Epithelial cell of esophagus (primary cell): ENCODE data around the gene FCSK.
"Not testable (repeated sequence)": the region's sequence is repeated elsewhere in the genome, so short reads cannot be mapped to it uniquely, and the experiment has no call there.

Experiments used
- DNase-seq: peaks from one replicate; pipeline ENCODE4 v3.0.0; 2010; ENCODE audit warnings: low read depth
- H3K4me3 ChIP-seq: 2 replicates; pipeline ENCODE4 v1.5.1; 2011; ENCODE audit warnings: mild to moderate bottlenecking, low read length, control low read depth
- CTCF ChIP-seq: IDR thresholded peaks from 2 replicates; pipeline ENCODE4 v1.5.1; 2011; ENCODE audit warnings: low read depth, mild to moderate bottlenecking, low read length, control low read depth, inconsistent platforms; ENCODE audit not compliant: insufficient read depth; ENCODE audit errors: missing control alignments

FCSK gene

GRCh38 chr16:70523076-70523742 lies 68.8 kb downstream of the FCSK start, which contains the start of gene COG4:
Gene COG4, minus strand, starts transcription at chr16:70523554. Its CDS starts 11 bp downstream, at chr16:70523543.
- no peak for TF ChIP-seq CTCF
- peak; percentile 85 for DNase-seq
- H3K4me3 ChIP-seq = peak within 1 kb of the TSS; percentile 97

GRCh38 chr16:70523743-70524398 lies 69.5 kb downstream of the FCSK start, which contains the start of gene SF3B3:
Gene SF3B3, plus strand, starts transcription at chr16:70523816. Its CDS starts 2,841 bp downstream, at chr16:70526657.
- peak within 1 kb of the TSS; percentile 97 for H3K4me3 ChIP-seq
- TF ChIP-seq CTCF = no peak

GRCh38 chr16:70524399-70524825 lies 70.0 kb downstream of the FCSK start:
- not testable (repeated sequence) for DNase-seq
- H3K4me3 ChIP-seq = peak overlapping the region; percentile 97

More at GRCh38 chr16:70523743-70524398, 69.5 kb downstream of the FCSK start, which contains the start of gene SF3B3:
- DNase-seq = peak; percentile 36

DNA sequence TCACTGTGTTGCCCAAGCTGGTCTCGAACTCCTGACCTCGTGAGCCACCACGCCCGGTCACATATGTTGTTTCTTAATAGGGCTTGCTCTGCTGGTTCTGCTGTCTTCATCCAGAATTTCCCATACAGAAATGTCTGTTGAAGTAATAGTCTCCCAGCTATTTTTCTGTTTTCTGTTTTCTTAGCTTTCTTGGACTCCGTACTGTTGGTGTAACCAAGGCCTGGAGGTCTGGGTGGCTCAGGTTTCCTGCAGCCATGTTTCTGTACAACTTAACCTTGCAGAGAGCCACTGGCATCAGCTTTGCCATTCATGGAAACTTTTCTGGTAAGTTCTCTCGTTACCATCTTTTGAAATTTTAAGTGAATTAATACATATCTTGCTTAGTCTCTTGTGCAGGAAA lies 72.0 kb downstream of the FCSK start:
- TF ChIP-seq CTCF = no peak
- peak overlapping the region; percentile 10 for H3K4me3 ChIP-seq

DNA sequence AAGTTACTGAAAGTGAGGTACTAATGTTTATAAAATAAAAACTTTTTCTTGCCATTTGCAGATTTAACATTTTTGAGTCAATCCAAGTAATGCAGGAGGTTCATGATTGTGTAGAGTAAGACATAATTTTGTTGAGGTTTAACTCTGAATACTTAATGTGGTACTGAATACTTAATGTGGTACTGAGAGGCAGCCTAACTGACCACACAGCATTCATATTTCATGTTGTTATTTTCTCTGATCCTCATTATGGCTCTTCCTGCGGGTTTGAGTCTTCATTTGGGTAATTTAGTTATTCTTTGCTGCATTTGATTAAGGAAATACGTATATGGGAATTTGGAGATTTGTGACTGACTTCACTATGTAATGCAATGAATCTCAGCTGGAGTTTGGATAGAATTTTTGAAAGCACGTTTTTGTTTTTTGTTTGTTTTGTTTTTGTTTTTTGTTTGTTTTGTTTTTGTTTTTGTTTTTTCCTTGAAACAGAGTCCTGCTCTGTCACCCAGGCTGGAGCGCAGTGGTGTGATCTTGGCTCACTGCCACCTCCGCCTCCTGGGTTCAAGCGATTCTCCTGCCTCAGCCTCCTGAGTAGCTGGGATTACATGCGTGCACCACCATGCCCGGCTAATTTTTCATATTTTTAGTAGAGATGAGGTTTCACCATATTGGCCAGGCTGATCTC lies 73.1 kb downstream of the FCSK start:
- H3K4me3 ChIP-seq = no peak overlapping the region
- no peak for DNase-seq
- TF ChIP-seq CTCF = no peak

More for the DNA sequence above, 72.0 kb downstream of the FCSK start:
- no peak for DNase-seq

DNA sequence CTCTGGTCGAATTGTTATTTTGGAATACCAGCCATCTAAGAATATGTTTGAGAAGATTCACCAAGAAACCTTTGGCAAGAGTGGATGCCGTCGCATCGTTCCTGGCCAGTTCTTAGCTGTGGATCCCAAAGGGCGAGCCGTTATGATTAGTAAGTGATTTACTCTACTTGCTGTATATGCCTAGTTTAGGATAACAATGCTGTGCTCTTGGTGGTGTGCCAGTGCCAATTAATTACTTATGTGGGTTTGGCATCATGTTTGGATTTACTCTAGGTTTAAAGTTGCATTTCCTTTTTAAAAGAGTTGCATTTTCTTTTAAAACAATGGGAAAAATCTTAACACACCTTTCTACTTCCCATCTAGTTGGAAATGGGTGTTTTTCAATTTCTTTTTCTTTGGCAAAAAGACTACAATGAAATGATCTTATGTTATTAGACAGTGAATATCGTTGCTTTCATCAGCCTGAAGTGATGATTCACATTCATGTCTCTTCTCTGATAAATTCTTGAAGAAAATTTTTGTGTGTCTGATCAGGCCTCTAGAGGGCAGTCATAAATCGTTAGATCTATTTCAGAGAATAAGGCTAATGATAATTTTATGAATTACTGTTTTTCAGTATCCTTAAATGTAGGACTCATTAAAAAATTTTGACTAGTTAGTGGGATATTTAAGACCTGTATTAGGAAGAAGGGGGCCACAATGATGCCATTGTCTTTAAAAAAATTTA lies 74.8 kb downstream of the FCSK start:
- TF ChIP-seq CTCF = peak; percentile 44
- H3K4me3 ChIP-seq = no peak overlapping the region
- peak; percentile 70 for DNase-seq
